ENCODE data around the gene ZNF567. TPM values are rescaled to one million over a fixed set of nuclear protein-coding genes. Genes with fewer than 3 reads are reported as not detected.
"Not testable (repeated sequence)": the region's sequence is repeated elsewhere in the genome, so short reads cannot be mapped to it uniquely, and the experiment has no call there.

Gene ZNF567
- total RNA-seq, 2 experiments from 2014 or later = 6.0 to 6.8 TPM

GRCh38 chr19:36707134-36707533 lies 19.7 kb downstream of the ZNF567 start:
- Mint-ChIP-seq H3K27me3 (ENCODE audit: low read depth) (no peaks in the 10 kb centered on the region), H3K9me3 (peaks cover 55% of the 10 kb centered on the region), H3K4me3 (no peak overlapping the region), H3K27ac (no peak overlapping the region), H3K4me1 (ENCODE audit: low read depth) (no peaks in the 10 kb centered on the region), H3K36me3 (ENCODE audit: low read depth) (peaks cover 81% of the 10 kb centered on the region)
- DNase-seq = no peak
- CTCF ChIA-PET = no interaction called here
- intact Hi-C loops (cut with micrococcal nuclease) = no loop called here

- Mint-ChIP-seq H3K36me3 (ENCODE audit: low read depth) (peaks cover 91% of the 10 kb centered on the region), H3K4me3 (no peak overlapping the region), H3K27me3 (ENCODE audit: low read depth) (no peaks in the 10 kb centered on the region), H3K4me1 (ENCODE audit: low read depth) (no peaks in the 10 kb centered on the region), H3K27ac (no peak overlapping the region), H3K9me3 (peaks cover 59% of the 10 kb centered on the region)
- no peak for DNase-seq
- CTCF ChIA-PET = interaction anchor here (0.6 kb wide), 1 partner anchor 76 kb away, joined by 5 read pairs; no protein-coding TSS in a partner anchor
- intact Hi-C loops (cut with micrococcal nuclease) = no loop called here
Observed at GRCh38 chr19:36709423-36709822, 22.0 kb downstream of the ZNF567 start.

GRCh38 chr19:36719687-36720556 lies 32.5 kb downstream of the ZNF567 start:
- Mint-ChIP-seq H3K4me1 (ENCODE audit: low read depth) (no peaks in the 10 kb centered on the region), H3K9me3 (peaks cover 50% of the 10 kb centered on the region), H3K4me3 (no peak overlapping the region), H3K27me3 (ENCODE audit: low read depth) (no peaks in the 10 kb centered on the region), H3K27ac (no peak overlapping the region), H3K36me3 (ENCODE audit: low read depth) (peaks cover 68% of the 10 kb centered on the region)
- intact Hi-C loops (cut with micrococcal nuclease) = no loop called here
- no peak for DNase-seq
- CTCF ChIA-PET = no interaction called here

GRCh38 chr19:36736166-36736565 lies 48.8 kb downstream of the ZNF567 start:
- Mint-ChIP-seq H3K36me3 (ENCODE audit: low read depth) (peaks cover 73% of the 10 kb centered on the region), H3K9me3 (peaks cover 73% of the 10 kb centered on the region)
- H3K27me3 Mint-ChIP-seq (ENCODE audit: low read depth); H3K4me3 Mint-ChIP-seq; H3K27ac Mint-ChIP-seq; CTCF ChIA-PET; H3K4me1 Mint-ChIP-seq (ENCODE audit: low read depth); intact Hi-C loops (cut with micrococcal nuclease); DNase-seq: not testable (repeated sequence)

GRCh38 chr19:36745870-36746269 lies 58.5 kb downstream of the ZNF567 start:
- CTCF ChIA-PET = no interaction called here
- Mint-ChIP-seq H3K4me1 (ENCODE audit: low read depth) (no peaks in the 10 kb centered on the region), H3K4me3 (no peak overlapping the region), H3K9me3 (peaks cover 69% of the 10 kb centered on the region), H3K27me3 (ENCODE audit: low read depth) (no peaks in the 10 kb centered on the region), H3K27ac (no peak overlapping the region), H3K36me3 (ENCODE audit: low read depth) (peaks cover 77% of the 10 kb centered on the region)
- intact Hi-C loops (cut with micrococcal nuclease) = no loop called here
- DNase-seq = no peak

GRCh38 chr19:36747750-36748149 lies 60.3 kb downstream of the ZNF567 start:
- peaks cover 86% of the 10 kb centered on the region for H3K36me3 Mint-ChIP-seq (ENCODE audit: low read depth)
- CTCF ChIA-PET = interaction anchor here (0.6 kb wide), 1 partner anchor 368 kb away, joined by 3 read pairs; no protein-coding TSS in a partner anchor
- H3K27me3 Mint-ChIP-seq (ENCODE audit: low read depth) = no peaks in the 10 kb centered on the region
- no peak for DNase-seq
- H3K4me3 Mint-ChIP-seq = no peak overlapping the region
- no peak overlapping the region for H3K27ac Mint-ChIP-seq
- intact Hi-C loops (cut with micrococcal nuclease) = no loop called here
- H3K9me3 Mint-ChIP-seq = peaks cover 73% of the 10 kb centered on the region
- no peaks in the 10 kb centered on the region for H3K4me1 Mint-ChIP-seq (ENCODE audit: low read depth)

GRCh38 chr19:36748431-36749275 lies 61.2 kb downstream of the ZNF567 start:
- no peak for DNase-seq
- peaks cover 74% of the 10 kb centered on the region for H3K9me3 Mint-ChIP-seq
- H3K27ac Mint-ChIP-seq = no peak overlapping the region
- no peak overlapping the region for H3K4me3 Mint-ChIP-seq
- H3K27me3 Mint-ChIP-seq (ENCODE audit: low read depth) = no peaks in the 10 kb centered on the region
- H3K36me3 Mint-ChIP-seq (ENCODE audit: low read depth) = peaks cover 87% of the 10 kb centered on the region
- CTCF ChIA-PET = no interaction called here
- intact Hi-C loops (cut with micrococcal nuclease) = no loop called here
- no peaks in the 10 kb centered on the region for H3K4me1 Mint-ChIP-seq (ENCODE audit: low read depth)

- Mint-ChIP-seq H3K36me3 (ENCODE audit: low read depth) (peaks cover 88% of the 10 kb centered on the region), H3K9me3 (peaks cover 73% of the 10 kb centered on the region), H3K27ac (peak overlapping the region; percentile 26)
- H3K27me3 Mint-ChIP-seq (ENCODE audit: low read depth); CTCF ChIA-PET; intact Hi-C loops (cut with micrococcal nuclease); H3K4me1 Mint-ChIP-seq (ENCODE audit: low read depth); H3K4me3 Mint-ChIP-seq; DNase-seq: not testable (repeated sequence)
Observed at GRCh38 chr19:36749613-36750012, 62.2 kb downstream of the ZNF567 start.

- Mint-ChIP-seq H3K4me1 (ENCODE audit: low read depth) (no peaks in the 10 kb centered on the region), H3K27me3 (ENCODE audit: low read depth) (no peaks in the 10 kb centered on the region), H3K36me3 (ENCODE audit: low read depth) (peaks cover 90% of the 10 kb centered on the region), H3K4me3 (no peak overlapping the region), H3K9me3 (peaks cover 71% of the 10 kb centered on the region), H3K27ac (peak overlapping the region; percentile 26)
- no peak for DNase-seq
- intact Hi-C loops (cut with micrococcal nuclease) = no loop called here
- CTCF ChIA-PET = no interaction called here
Observed at GRCh38 chr19:36750066-36750691, 62.8 kb downstream of the ZNF567 start.

Other genes with a start within 250 kb of the ZNF567 start
- gene ZNF566, start 198.1 kb upstream of the ZNF567 start, total RNA-seq = 1 to 10 TPM; 4.4 to 5.3 TPM
- 1 to 10 TPM; 3.7 to 5.4 TPM for gene ZNF260, start 159.3 kb upstream of the ZNF567 start, total RNA-seq
- 10 to 100 TPM; 17.1 to 18.3 TPM for gene ZNF529, start 114.3 kb upstream of the ZNF567 start, total RNA-seq
- gene ZNF382, start 82.3 kb upstream of the ZNF567 start, total RNA-seq = 1 to 10 TPM; 7.5 to 7.6 TPM
- 1 to 10 TPM; 4.5 to 4.7 TPM for gene ZNF461, start 20.8 kb upstream of the ZNF567 start, total RNA-seq
- gene ZNF850, start 85.2 kb downstream of the ZNF567 start, total RNA-seq = 10 to 100 TPM; 11.2 to 11.3 TPM
- gene ZNF790, start 150.8 kb downstream of the ZNF567 start, total RNA-seq = 1 to 10 TPM; 4.9 to 5.2 TPM
- gene ZNF345, start 163.3 kb downstream of the ZNF567 start, total RNA-seq = 1 to 10 TPM; 3.0 to 3.6 TPM
- gene ZNF829, start 228.7 kb downstream of the ZNF567 start, total RNA-seq = 1 to 10 TPM; 3.5 to 3.7 TPM
- 1 to 10 TPM; 5.3 to 6.3 TPM for gene ZNF568, start 228.7 kb downstream of the ZNF567 start, total RNA-seq